ENCODE measurements around the gene R3HDM2. TPM values are rescaled to one million over a fixed set of nuclear protein-coding genes. Genes with fewer than 3 reads are reported as not detected.

R3HDM2 gene
- total RNA-seq, 2 experiments from 2014 or later: 42.2 to 51.4 TPM

- Mint-ChIP-seq H3K4me3 (peak within 1 kb of the TSS; percentile 98), H3K4me1 (ENCODE audit: low read depth) (peaks cover 56% of the 10 kb centered on the region), H3K36me3 (peaks cover 55% of the 10 kb centered on the region), H3K27ac (peak within 1 kb of the TSS; percentile 94), H3K9me3 (no peaks in the 10 kb centered on the region), H3K27me3 (peaks cover 20% of the 10 kb centered on the region)
- POLR2A ChIA-PET: interaction anchor here (0.8 to 3.5 kb wide), 10 partner anchors 8 to 546 kb away, joined by 3 to 38 read pairs (median 6); partner anchors contain the start of genes ARHGAP9 and STAT6
- DNase-seq: peak; percentile 96
- intact Hi-C loops (cut with micrococcal nuclease): loop anchor here (1.0 to 5.0 kb wide), 2 partner anchors 9 to 143 kb away; partner anchors contain the start of gene NAB2
- CTCF ChIA-PET: interaction anchor here (0.5 to 13.3 kb wide), 11 partner anchors 10 to 601 kb away, joined by 3 to 447 read pairs (median 4); partner anchors contain the start of genes GLI1 and NXPH4
These were observed 201.0 kb downstream of the R3HDM2 start, which contains the start of gene SHMT2 for GRCh38 chr12:57229634-57230380. SHMT2 (plus strand) TSS chr12:57229711; CDS start chr12:57229779, 68 bp downstream.

- peaks cover 26% of the 10 kb centered on the region for H3K27me3 Mint-ChIP-seq
- H3K4me1 Mint-ChIP-seq (ENCODE audit: low read depth): peaks cover 54% of the 10 kb centered on the region
- no peaks in the 10 kb centered on the region for H3K9me3 Mint-ChIP-seq
- peak overlapping the region; percentile 94 for H3K27ac Mint-ChIP-seq
- intact Hi-C loops (cut with micrococcal nuclease): loop anchor here (1.0 to 5.0 kb wide), 2 partner anchors 10 to 142 kb away; partner anchors contain the start of gene NAB2
- peak overlapping the region; percentile 98 for H3K4me3 Mint-ChIP-seq
- peaks cover 49% of the 10 kb centered on the region for H3K36me3 Mint-ChIP-seq
- DNase-seq: no peak
- POLR2A ChIA-PET: interaction anchor here (0.8 to 3.5 kb wide), 8 partner anchors 8 to 251 kb away, joined by 3 to 38 read pairs (median 6); partner anchors contain the start of genes ARHGAP9 and STAT6
- CTCF ChIA-PET: interaction anchor here (0.5 to 13.3 kb wide), 11 partner anchors 10 to 600 kb away, joined by 3 to 447 read pairs (median 4); partner anchors contain the start of genes GLI1 and NXPH4
These were observed 201.7 kb downstream of the R3HDM2 start for GRCh38 chr12:57229046-57229633.

GRCh38 chr12:57227315-57228115 is 203.3 kb downstream of the R3HDM2 start:
- H3K4me1 Mint-ChIP-seq (ENCODE audit: low read depth): peaks cover 48% of the 10 kb centered on the region
- intact Hi-C loops (cut with micrococcal nuclease): loop anchor here (5.0 kb wide), 1 partner anchor 140 kb away; the partner anchor contains the start of gene NAB2
- H3K4me3 Mint-ChIP-seq: no peak overlapping the region
- no peak overlapping the region for H3K27ac Mint-ChIP-seq
- H3K27me3 Mint-ChIP-seq: peaks cover 40% of the 10 kb centered on the region
- ChIA-PET POLR2A (interaction anchor here (1.3 to 1.9 kb wide), 2 partner anchors 12 to 15 kb away, joined by 6 to 8 read pairs; no protein-coding TSS in a partner anchor), CTCF (interaction anchor here (0.9 to 13.3 kb wide), 3 partner anchors 13 to 231 kb away, joined by 5 to 447 read pairs (median 175); partner anchors contain the start of gene NXPH4)
- no peaks in the 10 kb centered on the region for H3K9me3 Mint-ChIP-seq
- no peak for DNase-seq
- H3K36me3 Mint-ChIP-seq: peaks cover 32% of the 10 kb centered on the region

GRCh38 chr12:57226588-57227314 is 204.1 kb downstream of the R3HDM2 start:
- intact Hi-C loops (cut with micrococcal nuclease): loop anchor here (5.0 kb wide), 1 partner anchor 139 kb away; the partner anchor contains the start of gene NAB2
- ChIA-PET POLR2A (interaction anchor here (0.6 to 1.9 kb wide), 5 partner anchors 11 to 24 kb away, joined by 3 to 8 read pairs (median 5); partner anchors contain the start of gene STAC3), CTCF (interaction anchor here (11.5 to 13.3 kb wide), 2 partner anchors 12 to 14 kb away, joined by 175 to 447 read pairs; partner anchors contain the start of gene NXPH4)
- H3K9me3 Mint-ChIP-seq: no peaks in the 10 kb centered on the region
- peak overlapping the region; percentile 24 for H3K4me3 Mint-ChIP-seq
- peaks cover 48% of the 10 kb centered on the region for H3K27me3 Mint-ChIP-seq
- peaks cover 25% of the 10 kb centered on the region for H3K36me3 Mint-ChIP-seq
- peaks cover 42% of the 10 kb centered on the region for H3K4me1 Mint-ChIP-seq (ENCODE audit: low read depth)
- DNase-seq: no peak
- no peak overlapping the region for H3K27ac Mint-ChIP-seq

- H3K27me3 Mint-ChIP-seq: peaks cover 58% of the 10 kb centered on the region
- peaks cover 15% of the 10 kb centered on the region for H3K36me3 Mint-ChIP-seq
- no peak for DNase-seq
- H3K27ac Mint-ChIP-seq: no peak overlapping the region
- no peaks in the 10 kb centered on the region for H3K9me3 Mint-ChIP-seq
- H3K4me3 Mint-ChIP-seq: peak overlapping the region; percentile 23
- ChIA-PET POLR2A (interaction anchor here (1.2 to 1.3 kb wide), 3 partner anchors 12 to 17 kb away, joined by 3 to 8 read pairs (median 4); no protein-coding TSS in a partner anchor), CTCF (interaction anchor here (2.9 to 13.3 kb wide), 3 partner anchors 11 to 227 kb away, joined by 9 to 447 read pairs (median 175); partner anchors contain the start of gene NXPH4)
- intact Hi-C loops (cut with micrococcal nuclease): loop anchor here (1.0 to 5.0 kb wide), 3 partner anchors 10 to 138 kb away; partner anchors contain the start of gene NAB2
- peaks cover 38% of the 10 kb centered on the region for H3K4me1 Mint-ChIP-seq (ENCODE audit: low read depth)
These were observed 205.1 kb downstream of the R3HDM2 start for GRCh38 chr12:57225680-57226210.

GRCh38 chr12:57224973-57225679 is 205.7 kb downstream of the R3HDM2 start:
- DNase-seq: peak; percentile 75
- ChIA-PET POLR2A (interaction anchor here (0.9 to 1.2 kb wide), 2 partner anchors 16 to 18 kb away, joined by 4 to 5 read pairs; no protein-coding TSS in a partner anchor), CTCF (interaction anchor here (1.1 to 13.3 kb wide), 6 partner anchors 9 to 234 kb away, joined by 4 to 447 read pairs (median 8); partner anchors contain the start of genes GLI1, NXPH4 and STAT6)
- Mint-ChIP-seq H3K27ac (no peak overlapping the region), H3K4me1 (ENCODE audit: low read depth) (peaks cover 35% of the 10 kb centered on the region), H3K27me3 (peaks cover 61% of the 10 kb centered on the region), H3K36me3 (peaks cover 9% of the 10 kb centered on the region), H3K4me3 (peak overlapping the region; percentile 55), H3K9me3 (no peaks in the 10 kb centered on the region)
- intact Hi-C loops (cut with micrococcal nuclease): loop anchor here (1.0 to 5.0 kb wide), 3 partner anchors 10 to 138 kb away; partner anchors contain the start of gene NAB2

GRCh38 chr12:57224278-57224972 is 206.4 kb downstream of the R3HDM2 start:
- no peak for DNase-seq
- CTCF ChIA-PET: interaction anchor here (1.1 to 13.3 kb wide), 7 partner anchors 9 to 234 kb away, joined by 3 to 447 read pairs (median 6); partner anchors contain the start of genes GLI1, NXPH4 and STAT6
- H3K4me1 Mint-ChIP-seq (ENCODE audit: low read depth): peaks cover 33% of the 10 kb centered on the region
- POLR2A ChIA-PET: interaction anchor here (0.9 to 1.0 kb wide), 2 partner anchors 17 to 18 kb away, joined by 4 to 5 read pairs; no protein-coding TSS in a partner anchor
- peaks cover 67% of the 10 kb centered on the region for H3K27me3 Mint-ChIP-seq
- H3K9me3 Mint-ChIP-seq: no peaks in the 10 kb centered on the region
- H3K4me3 Mint-ChIP-seq: no peak overlapping the region
- intact Hi-C loops (cut with micrococcal nuclease): loop anchor here (2.0 kb wide), 1 partner anchor 14 kb away; no protein-coding TSS in a partner anchor
- H3K36me3 Mint-ChIP-seq: peaks cover 3% of the 10 kb centered on the region
- H3K27ac Mint-ChIP-seq: no peak overlapping the region

GRCh38 chr12:57223191-57224165 is 207.4 kb downstream of the R3HDM2 start:
- peaks cover 25% of the 10 kb centered on the region for H3K4me1 Mint-ChIP-seq (ENCODE audit: low read depth)
- H3K4me3 Mint-ChIP-seq: no peak overlapping the region
- H3K27ac Mint-ChIP-seq: no peak overlapping the region
- ChIA-PET CTCF (interaction anchor here (1.1 to 13.3 kb wide), 5 partner anchors 9 to 229 kb away, joined by 3 to 447 read pairs (median 9); partner anchors contain the start of gene NXPH4), POLR2A (interaction anchor here (0.6 to 1.0 kb wide), 3 partner anchors 18 to 19 kb away, joined by 3 to 5 read pairs (median 4); no protein-coding TSS in a partner anchor)
- H3K36me3 Mint-ChIP-seq: peaks cover 3% of the 10 kb centered on the region
- intact Hi-C loops (cut with micrococcal nuclease): loop anchor here (2.0 kb wide), 1 partner anchor 15 kb away; no protein-coding TSS in a partner anchor
- DNase-seq: no peak
- H3K9me3 Mint-ChIP-seq: no peaks in the 10 kb centered on the region
- H3K27me3 Mint-ChIP-seq: peaks cover 76% of the 10 kb centered on the region
